Bone marrow (tissue), 2 donors: Measurements from ENCODE around the gene COL11A2.
A peak's percentile ranks its signal among the peaks of the same experiment; 100 is the strongest.

ENCODE experiments used
- DNase-seq, 2 donors: peaks; one replicate each; lab custom pipeline; 2025; lab: John Stamatoyannopoulos, UW

Gene COL11A2

GRCh38 chr6:33192671-33193602 is 670 bp upstream of the COL11A2 start:
- DNase-seq = no peak

- DNase-seq = no peak
Observed at GRCh38 chr6:33191383-33192104, 723 bp downstream of the COL11A2 start.

GRCh38 chr6:33190504-33191107 is 1.7 kb downstream of the COL11A2 start:
- DNase-seq = no peak

- no peak for DNase-seq
Observed at GRCh38 chr6:33189625-33190448, 2.4 kb downstream of the COL11A2 start.

- DNase-seq = no peak
Observed at GRCh38 chr6:33189164-33189563, 3.1 kb downstream of the COL11A2 start.

GRCh38 chr6:33187809-33188208 is 4.5 kb downstream of the COL11A2 start:
- no peak for DNase-seq

GRCh38 chr6:33185654-33186187 is 6.5 kb downstream of the COL11A2 start:
- no peak for DNase-seq

GRCh38 chr6:33185190-33185589 is 7.1 kb downstream of the COL11A2 start:
- no peak for DNase-seq

GRCh38 chr6:33183071-33183683 is 9.1 kb downstream of the COL11A2 start:
- peak in 1 of 2 donors; percentile 15 for DNase-seq

- no peak for DNase-seq
Observed at GRCh38 chr6:33181141-33181540, 11.1 kb downstream of the COL11A2 start.

- DNase-seq = no peak
Observed at GRCh38 chr6:33178755-33179475, 13.4 kb downstream of the COL11A2 start.

GRCh38 chr6:33177552-33178446 is 14.5 kb downstream of the COL11A2 start:
- no peak for DNase-seq

GRCh38 chr6:33176906-33177305 is 15.4 kb downstream of the COL11A2 start:
- DNase-seq = no peak

- DNase-seq = no peak
Observed at GRCh38 chr6:33175436-33176069, 16.7 kb downstream of the COL11A2 start.

GRCh38 chr6:33174784-33175183 is 17.5 kb downstream of the COL11A2 start:
- DNase-seq = no peak

GRCh38 chr6:33173535-33174180 is 18.6 kb downstream of the COL11A2 start:
- no peak for DNase-seq

GRCh38 chr6:33172688-33173534 is 19.4 kb downstream of the COL11A2 start:
- no peak for DNase-seq
